KG1 (cell line): ENCODE measurements around the gene MRPS10.

Experiments used
- DNase-seq: peaks from one replicate; lab custom pipeline; 2025; lab: John Stamatoyannopoulos, UW

Gene MRPS10

DNA sequence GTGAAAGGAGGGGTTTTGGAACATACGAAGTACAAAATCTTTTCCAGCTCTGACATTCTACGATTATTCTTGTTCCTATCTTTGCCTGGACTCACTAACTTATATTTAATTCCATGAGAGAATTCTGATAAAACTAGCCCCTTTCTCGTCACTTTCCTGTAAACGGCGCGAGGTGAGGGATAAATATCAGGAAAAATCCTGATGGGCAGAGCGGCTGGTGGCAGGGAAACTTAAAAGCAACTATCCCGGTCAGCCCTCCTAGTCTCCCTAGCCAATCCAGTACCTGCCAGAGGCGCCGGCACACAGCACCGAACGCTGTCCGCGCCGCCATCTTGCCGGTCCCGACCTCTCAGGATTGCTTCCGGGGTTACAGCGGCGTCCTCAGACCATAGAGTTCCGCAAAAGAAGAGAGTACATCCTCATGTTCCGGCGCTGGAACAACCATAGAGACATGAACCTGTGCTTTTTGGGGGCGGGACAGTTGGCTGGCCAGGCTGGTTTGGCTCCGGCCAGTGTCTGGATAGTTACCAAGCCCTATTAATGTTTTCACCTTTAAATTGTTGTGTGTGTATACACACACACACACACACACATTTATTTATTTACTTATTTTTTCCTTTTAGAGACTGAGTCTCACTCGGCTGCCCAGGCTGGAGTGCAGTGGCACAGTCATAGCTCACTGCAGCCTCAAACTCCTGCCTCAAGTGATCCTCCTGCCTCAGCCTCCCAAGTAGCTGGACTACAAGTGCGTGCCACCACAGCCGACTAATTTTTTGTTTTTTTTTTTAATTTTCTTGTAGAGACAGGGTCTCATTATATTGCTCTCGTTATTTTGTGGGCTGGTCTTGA is at the start of gene MRPS10:
Gene MRPS10, minus strand, starts transcription at position 343 of the 849 bp plus-strand sequence. Its CDS starts 12 bp downstream, at position 331.
- peak; percentile 89 for DNase-seq

DNA sequence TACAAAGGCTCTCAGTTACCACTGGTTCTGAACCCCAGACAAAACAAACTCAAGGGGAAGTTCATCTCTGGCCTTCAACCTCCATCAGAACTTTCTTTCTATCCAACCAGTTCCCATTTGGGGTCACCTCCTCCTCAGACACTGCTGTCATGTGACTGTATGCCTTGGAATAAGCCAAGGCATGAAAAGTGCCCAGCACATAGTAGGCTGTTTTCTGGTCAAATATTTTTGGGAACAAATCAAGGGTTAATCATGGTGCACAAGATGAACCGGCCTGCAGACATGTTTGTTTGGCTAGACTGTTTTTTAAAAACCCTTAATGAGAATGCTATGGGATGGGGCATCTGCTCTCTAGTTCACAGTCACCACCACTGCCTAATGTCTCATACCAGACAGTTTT is 48.9 kb upstream of the MRPS10 start:
- DNase-seq = no peak

DNA sequence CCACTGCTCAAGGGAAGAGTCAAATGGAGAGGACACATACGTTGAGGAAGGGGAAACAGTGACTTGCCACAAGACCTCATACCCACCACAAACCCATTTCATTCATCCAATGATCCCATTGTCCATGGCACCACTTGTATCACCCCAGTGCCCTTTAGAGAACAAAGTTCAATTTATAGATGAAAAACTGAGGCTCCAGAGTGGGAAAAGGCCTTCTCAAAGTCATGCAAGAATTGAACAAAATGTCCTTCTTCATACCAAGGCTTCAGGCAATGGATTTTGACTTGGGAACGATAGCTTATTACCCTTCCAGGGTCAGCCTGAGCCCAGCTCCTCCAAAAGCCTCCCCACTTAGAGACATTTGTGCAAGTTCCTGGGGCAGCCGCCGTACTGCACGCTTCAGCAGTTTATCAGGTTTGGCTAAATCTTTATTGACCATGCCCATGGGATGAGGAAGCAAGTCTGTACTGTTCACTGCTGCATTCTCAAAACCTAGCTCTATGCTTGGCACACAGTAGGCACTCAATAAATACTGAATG is 47.3 kb upstream of the MRPS10 start:
- no peak for DNase-seq

DNA sequence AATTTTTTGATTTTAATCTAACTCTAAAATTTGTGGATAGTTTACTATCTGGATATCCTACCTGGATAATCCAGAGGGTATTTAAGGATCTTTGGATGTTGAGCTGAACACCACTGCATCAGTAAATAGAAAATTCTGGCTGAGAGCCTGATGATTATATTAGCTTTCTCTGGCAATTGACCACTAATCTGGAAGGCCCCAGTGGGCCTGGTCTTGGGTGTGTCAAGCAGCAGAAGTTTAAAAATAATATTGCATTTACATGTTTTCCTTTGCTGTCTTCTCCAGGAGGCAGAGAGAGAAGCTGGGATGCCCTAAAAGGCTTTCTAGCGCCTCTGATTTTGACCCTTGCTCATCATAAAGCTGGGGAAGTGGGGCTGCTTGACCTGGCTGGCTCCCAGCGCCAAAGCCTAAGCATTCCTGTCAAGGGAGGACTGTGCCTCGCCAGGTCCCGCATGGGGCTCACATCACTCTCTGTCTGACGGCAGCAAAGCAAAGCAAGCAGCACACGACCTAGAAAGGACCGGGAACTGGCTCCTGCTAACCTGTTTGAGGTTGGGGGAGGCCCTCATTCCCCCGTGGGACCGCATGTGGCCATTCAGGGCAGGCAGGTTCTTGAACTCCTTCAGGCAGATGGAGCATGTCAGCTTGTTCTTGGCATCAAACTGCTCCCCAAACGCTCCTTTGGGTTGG is 46.6 kb upstream of the MRPS10 start:
- DNase-seq = no peak

DNA sequence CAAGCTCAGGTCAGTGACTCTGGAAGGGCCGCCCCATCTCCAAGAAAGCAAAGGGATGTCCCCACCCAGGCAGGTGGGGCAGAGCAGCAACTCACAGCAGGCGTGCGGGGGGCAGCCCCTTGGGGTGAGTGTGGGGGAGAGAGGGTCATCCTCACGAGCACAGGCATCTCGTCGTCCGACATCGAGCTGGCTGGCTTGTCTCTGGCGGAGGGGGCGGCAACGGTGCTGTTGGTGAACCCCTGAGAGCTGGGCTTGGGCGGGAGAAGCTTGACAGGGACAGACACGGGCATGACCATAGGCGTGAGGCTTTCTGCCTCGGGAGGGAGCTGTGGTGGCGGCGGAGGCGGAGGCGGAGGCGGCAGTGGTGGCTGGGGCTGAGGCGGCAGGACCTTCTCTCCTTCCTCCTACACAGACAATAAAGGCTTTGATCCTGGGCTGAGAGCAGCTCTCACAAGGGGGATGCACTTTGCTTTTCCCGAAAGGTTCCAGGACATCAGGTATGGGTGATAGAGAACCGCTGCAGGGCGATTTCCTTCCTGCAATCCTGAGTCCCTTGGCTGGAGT is 45.6 kb upstream of the MRPS10 start:
- DNase-seq = no peak

DNA sequence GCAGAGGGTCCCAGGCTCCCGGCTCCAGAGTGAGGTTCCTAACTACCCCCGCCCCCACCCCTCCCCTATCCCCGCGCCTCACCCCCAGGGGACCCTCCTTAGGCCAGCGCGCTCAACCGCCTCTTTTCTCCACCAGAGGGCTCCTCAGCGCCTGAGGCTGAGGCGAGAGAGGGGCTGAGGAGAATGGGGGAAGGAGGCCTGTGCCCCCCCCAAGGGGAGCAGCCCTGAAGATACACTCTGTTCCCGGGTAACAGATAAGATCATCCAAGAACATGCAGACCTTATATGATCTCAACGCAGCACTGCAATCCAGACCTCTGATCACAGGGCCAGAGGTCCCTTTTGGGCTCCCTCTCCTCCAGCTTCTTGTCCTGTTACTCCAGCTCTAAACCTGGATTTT is 43.3 kb upstream of the MRPS10 start:
- no peak for DNase-seq

DNA sequence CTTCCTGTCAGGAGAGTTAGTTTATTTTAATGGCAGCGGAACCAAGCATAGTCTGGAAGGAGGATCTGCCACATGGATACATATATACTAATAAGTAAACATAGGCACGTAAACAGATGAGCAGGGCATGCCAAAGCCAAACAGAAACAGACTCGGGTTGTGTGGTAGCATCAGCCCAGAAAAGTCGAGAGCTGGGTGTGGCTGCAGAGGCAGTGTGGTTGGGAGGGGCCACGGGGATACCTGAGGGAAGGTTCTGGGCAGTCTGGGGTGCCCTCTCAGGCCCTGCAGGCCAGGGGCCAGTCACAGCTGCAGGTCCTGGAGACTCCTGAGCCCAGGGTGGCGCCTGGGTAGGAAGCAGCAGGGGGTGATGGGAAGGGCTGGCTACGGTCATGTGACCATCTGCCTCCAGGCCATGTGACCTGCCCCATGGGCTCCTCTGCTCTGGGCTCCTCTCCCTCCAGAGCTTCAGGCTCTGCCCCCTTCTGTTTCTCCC is 42.8 kb upstream of the MRPS10 start:
- no peak for DNase-seq

DNA sequence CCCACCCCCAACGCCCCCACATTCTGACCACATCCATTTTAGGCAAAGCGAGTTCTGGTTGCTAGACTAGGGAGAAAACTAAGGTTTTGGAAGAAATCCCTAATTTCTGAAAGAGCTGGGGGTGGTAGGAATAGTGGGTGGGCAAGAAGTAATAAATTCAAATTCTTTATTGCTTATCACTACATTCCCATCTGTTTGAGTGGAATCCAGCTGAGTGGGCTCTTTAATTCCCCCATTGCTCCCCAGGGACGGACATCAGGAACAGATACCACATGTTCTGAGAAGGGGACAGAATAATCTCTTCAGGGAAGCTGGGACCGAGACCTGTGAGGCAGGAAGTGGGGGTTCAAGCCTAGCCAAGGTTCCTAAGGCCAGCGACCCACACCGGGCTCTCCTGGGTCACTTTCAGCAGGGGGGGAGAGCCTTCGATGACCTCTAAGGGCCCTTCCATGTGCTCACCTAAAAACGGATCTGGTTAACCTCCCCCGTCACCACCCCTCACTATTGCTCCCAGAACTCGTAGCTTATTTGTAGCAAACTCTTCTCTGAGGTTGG is 42.3 kb upstream of the MRPS10 start:
- DNase-seq = no peak

DNA sequence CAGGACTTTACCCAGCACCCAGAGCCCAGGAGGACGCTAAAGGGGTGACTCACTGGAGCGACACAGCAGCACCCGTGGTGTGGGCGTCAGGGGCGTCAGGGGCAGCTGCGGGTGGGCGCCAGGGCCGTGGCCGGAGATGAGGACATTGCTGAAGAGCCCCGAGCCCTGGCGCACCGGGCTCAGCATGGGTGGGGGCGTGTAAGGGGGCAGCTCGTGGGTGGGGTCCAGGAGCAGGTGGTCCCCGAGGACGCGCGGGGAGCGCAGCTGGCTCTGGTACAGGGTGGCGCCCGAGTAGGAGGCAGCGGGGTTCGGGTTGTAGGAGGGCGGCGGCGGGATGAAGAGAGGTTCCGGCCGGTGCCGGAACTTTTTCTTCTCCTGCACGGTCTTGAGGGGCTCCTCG is 41.6 kb upstream of the MRPS10 start:
- no peak for DNase-seq

DNA sequence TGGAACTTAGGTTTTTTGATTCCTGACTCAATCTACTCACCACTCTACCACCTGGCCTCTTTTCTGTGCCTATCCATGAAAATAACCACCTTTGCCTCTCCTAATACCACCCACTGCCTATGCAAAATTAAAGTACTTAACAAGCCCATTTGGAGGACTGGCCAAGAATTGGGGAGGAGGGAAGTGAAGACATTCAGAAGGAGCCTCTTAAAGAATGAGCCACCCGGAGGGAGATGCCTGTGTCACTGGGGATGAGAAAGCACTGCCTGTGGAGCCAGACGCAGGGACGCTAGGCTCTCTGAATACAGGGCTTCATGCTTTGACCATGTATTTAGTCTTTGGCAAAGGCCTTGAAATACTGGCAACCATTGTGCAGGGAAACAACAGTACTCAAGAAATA is 40.0 kb upstream of the MRPS10 start:
- DNase-seq = no peak

DNA sequence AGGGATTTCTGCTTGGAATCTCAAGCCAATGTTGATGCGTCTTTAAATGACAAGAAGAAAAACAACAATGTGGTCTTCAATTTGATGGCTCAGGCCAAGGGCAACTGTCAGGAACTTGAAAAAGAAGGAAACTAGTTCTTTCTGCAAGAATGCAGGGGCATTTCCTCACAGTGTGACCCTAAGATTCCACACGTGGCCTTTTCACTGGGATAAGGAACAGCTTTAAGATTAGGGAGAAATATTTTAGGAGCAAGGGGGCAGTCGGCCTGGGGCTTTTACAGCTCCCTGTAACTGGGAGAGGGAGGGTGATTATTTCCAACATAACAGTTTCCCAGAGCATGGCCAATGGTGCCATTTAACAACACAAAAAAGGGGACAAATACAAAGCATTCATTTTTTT is 39.4 kb upstream of the MRPS10 start:
- DNase-seq = no peak

DNA sequence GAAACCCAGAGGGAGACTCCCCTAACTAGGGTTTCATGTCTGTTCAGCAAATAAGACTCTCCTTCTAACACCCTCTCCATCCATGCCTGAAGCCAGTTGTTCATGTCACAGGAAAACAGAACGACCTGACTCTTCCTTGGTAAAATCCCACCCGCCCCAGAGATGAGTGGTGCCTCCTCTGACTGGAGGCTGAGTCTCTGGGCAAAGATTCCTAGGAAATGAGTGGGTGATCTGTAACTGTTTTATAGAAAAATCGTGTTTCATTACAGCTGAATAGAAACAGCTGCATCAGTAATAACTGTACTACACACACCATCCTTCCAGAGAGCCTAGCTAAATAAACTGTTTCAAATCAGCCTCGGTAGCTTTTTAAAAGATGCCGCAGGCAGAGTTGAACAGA is 37.4 kb upstream of the MRPS10 start:
- DNase-seq = no peak

DNA sequence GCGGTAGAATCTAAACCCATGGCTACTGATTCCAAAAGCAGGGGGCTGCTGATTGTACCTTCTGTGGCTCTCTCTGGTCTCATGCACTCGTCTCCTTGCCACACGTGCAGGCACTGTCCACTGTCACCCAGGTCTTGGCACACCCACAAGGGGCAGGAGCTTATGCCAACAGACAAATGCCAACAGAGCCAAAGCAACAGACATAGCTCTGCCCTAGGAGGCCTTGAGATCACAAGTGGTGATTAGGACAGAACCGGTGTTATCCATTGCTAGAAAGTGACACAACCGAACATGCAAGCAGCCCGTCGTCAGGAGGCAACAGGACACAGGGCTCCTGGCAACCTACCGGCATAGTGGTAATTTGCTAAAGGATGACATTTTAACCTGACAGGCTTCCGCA is 36.8 kb upstream of the MRPS10 start:
- DNase-seq = no peak

DNA sequence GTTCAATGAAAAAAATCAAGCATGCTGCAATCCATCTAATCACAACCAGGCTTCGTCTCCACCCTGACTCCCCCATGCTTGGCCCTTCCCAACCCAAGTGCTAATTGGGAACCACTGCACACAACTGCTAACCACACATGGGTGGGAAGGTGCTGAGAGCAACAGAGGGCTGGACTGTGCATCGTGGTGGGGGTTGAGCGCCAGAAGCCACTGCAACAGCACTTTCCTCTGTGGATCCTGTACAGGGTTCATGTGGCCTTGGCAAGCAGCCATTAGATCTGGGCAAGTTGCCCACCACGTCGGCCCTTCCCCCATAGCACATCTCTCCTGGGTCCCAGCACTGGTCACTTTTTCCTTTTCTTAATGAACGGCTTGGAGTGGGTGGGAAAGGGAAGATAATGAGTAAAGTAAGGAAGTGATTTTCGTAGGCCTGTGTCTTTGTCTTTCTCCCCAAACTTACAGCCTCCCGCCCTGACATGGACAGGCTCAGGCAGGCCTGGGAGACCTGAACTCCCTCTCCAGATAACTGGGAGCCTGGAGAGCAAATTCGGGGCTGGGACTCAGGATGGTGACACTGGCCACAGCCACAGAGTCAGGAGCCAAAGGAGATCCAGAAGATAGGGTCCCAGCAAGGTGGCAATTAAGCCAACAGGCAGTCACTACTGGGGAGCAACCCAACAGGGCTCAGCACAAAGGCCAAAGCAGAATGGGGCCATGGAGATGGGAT is 34.4 kb upstream of the MRPS10 start:
- no peak for DNase-seq

DNA sequence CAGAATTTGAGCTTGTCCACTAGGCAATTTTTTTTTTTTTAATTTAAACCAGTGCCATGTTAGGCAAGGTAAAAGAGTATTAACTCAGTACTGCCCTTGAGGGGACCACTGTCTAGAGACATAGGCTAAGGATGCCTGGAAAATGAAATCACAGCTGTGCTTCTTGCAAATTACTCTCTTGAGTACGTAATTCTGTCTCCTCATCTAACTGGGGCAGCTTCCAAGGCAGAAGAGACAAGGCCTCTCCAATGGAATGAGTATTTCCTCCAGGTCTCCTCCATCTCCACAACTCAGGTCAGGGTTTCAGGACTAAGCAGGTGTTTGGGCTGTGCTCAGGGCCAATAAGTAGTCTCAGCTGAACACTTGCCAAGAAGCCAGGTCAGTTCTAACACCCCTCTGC is 33.8 kb upstream of the MRPS10 start:
- DNase-seq = no peak

DNA sequence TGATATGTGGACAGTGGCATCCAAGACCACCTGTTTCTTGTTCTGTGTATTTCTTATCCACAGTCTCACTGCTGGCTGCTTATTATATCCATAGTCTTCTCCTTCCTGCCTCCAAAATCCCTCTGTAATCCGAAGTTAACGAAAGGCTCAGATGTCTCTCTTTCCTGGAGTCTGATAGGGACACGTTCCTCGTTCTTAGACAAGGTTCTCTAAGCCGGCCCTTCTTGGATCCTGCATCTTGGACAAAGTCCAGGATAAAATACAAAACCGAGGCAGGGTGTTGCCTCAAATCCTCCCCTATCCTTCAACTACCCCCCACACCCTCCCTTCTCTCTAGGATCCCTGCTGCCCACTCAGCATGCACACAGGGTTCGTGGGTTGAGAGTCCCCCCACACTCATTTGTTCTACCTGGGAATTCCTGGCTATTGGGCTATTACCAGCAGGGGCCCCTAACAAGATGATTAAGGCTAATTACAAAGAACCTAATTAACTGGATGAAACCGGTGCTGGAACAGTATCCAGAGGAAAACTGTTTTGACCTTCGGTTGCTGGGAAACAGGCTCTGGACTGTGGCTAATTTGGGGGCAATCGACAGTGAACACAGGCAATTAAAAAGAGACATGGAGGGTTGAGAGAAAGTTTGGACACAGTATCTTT is 32.7 kb upstream of the MRPS10 start:
- DNase-seq = no peak

DNA sequence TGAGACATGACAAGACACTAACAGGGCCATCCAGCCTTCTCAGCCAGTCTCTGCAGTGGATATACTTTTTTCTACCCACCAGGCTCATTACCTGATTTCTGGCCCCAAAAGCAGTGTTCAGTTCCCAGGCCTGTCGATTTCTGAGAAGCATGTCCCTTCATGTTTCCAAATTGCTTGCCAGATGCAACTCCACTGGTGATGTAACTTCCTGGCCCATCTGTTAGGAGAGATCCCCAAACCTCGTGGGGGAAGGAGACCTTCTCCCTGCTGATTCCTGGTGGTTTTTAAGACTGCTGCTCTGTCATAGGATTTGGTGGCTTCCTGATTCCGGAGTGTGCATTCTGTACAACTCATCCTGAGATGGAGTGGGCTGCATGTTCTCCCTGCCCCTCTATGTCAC is 31.6 kb upstream of the MRPS10 start:
- DNase-seq = no peak

DNA sequence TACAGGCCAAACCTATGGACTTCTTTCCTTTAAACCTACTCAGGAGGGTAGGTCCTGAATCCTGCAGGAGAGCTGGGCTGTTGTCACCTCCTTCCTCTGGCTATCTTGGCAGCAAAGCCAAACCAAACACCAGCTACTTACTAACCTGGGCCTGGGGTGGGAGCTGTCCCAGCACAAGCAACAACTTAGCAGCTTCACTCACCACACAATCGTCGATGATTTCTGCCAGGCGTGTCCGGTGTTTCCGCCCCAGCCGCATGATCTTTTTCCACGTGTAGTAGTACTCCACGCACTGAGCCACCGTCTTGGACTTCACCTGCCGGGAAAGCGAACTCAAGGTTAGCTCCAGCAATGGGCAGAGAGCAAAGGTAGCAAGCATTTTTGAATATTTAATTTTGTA is 25.4 kb upstream of the MRPS10 start:
- no peak for DNase-seq

DNA sequence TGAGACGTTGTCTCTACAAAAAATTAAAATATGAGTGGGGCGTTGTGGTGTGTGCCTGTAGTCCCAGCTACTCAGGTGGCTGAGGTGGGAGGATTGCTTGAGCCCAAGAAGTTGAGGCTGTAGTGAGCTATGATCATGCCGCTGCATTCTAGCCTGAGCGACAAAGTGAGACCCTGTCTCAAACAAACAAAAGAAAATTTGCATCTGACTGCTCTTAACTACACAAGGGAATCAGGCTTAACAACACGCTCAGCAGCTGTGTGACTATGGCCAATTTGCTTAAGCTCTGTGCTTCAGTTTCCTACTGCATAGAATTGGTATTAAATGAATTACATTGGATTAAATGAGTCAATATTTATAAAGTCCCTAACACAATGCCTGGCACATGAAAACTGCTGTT is 24.3 kb upstream of the MRPS10 start:
- DNase-seq = no peak

DNA sequence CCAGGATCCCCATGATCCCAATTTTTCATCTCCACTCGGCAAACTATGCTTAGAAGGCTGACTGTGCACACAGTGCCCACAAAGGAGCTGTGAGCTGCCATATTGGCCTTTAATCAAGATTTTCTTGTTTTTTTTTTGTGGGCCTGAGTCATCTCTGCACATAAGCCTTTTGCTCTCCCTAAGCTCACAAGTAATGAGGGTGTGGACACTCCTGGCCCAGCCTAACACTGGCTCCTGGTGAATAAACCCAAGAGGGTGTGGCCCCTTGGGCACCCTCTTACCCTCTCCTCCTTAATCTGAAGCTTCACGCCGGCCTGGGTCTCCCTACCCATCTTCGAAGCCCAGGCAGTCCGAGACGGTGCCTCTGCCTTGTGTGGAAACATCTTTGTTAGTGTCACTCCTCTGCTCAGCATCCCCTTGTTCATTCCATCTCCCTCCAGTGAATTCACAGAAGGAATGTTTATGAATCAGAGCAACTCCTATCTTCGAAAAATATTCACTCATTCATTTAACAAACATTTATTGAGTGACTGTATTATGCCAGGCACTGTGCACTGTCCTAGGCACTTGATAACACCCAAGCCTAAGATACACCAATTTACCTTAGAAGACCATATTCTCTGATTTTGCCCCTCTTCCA is 22.2 kb upstream of the MRPS10 start:
- no peak for DNase-seq

DNA sequence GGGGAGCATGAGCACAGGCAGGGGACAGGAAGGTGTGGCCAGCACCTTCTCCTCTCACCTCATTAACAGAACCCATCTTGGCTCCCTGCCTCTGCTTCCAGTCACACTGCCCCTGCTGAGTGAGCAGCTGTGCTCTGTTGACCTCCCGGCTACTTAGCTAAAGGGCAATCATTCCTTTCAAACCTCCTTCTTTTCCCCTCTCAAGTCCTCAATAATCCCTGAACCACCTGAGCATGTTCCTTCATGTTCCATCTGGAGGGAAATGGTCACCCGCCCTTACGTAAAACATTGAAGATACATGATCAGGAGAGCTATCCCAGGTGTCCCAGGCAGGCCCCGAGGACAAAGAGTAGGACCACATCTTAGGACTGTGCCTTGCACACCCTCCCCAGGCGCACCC is 21.7 kb upstream of the MRPS10 start:
- no peak for DNase-seq
